ENCODE measurements around the gene DIS3L2.
"Not testable (repeated sequence)": the region's sequence is repeated elsewhere in the genome, so short reads cannot be mapped to it uniquely, and the experiment has no call there.

Gene DIS3L2

GRCh38 chr2:232310696-232311095, 349.2 kb downstream of the DIS3L2 start:
- DNase-seq = no peak

GRCh38 chr2:232313645-232314044, 352.1 kb downstream of the DIS3L2 start:
- not testable (repeated sequence) for DNase-seq

GRCh38 chr2:232315049-232315922, 353.8 kb downstream of the DIS3L2 start:
- peak; percentile 83 for DNase-seq

- no peak for DNase-seq
Observed at GRCh38 chr2:232315923-232316299, 354.4 kb downstream of the DIS3L2 start.

GRCh38 chr2:232316461-232317330, 355.2 kb downstream of the DIS3L2 start:
- DNase-seq = no peak

GRCh38 chr2:232318169-232318855, 356.8 kb downstream of the DIS3L2 start:
- no peak for DNase-seq

- no peak for DNase-seq
Observed at GRCh38 chr2:232319067-232319802, 357.7 kb downstream of the DIS3L2 start.

GRCh38 chr2:232319803-232320442, 358.4 kb downstream of the DIS3L2 start:
- no peak for DNase-seq

- no peak for DNase-seq
Observed at GRCh38 chr2:232320443-232320803, 358.9 kb downstream of the DIS3L2 start.

GRCh38 chr2:232321156-232321816, 359.8 kb downstream of the DIS3L2 start:
- DNase-seq = peak; percentile 12

GRCh38 chr2:232321817-232322559, 360.5 kb downstream of the DIS3L2 start:
- peak; percentile 9 for DNase-seq

GRCh38 chr2:232322560-232323327, 361.2 kb downstream of the DIS3L2 start:
- DNase-seq = no peak

GRCh38 chr2:232323328-232323650, 361.8 kb downstream of the DIS3L2 start:
- no peak for DNase-seq

- DNase-seq = not testable (repeated sequence)
Observed at GRCh38 chr2:232323967-232324366, 362.5 kb downstream of the DIS3L2 start.

- DNase-seq = peak; percentile 6
Observed at GRCh38 chr2:232324778-232325177, 363.3 kb downstream of the DIS3L2 start.

GRCh38 chr2:232325324-232326273, 364.1 kb downstream of the DIS3L2 start:
- DNase-seq = peak; percentile 44

- peak; percentile 10 for DNase-seq
Observed at GRCh38 chr2:232326274-232327104, 365.0 kb downstream of the DIS3L2 start.

All from femur (tissue), 1 donor.